ENCODE data around the gene MRPS27. TPM values are rescaled to one million over a fixed set of nuclear protein-coding genes. Genes with fewer than 3 reads are reported as not detected.

The MRPS27 gene
- total RNA-seq, 1 experiment from 2014 or later, result 88.6 TPM

- no peak for DNase-seq (ENCODE audit: low spot score)
- Histone ChIP-seq H3K9me3 (ENCODE audit: low read depth, low read length, poor library complexity, severe bottlenecking) (no peaks in the 10 kb centered on the region), H3K4me3 (ENCODE audit: low read depth, low read length, poor library complexity, severe bottlenecking) (no peak overlapping the region), H3K27me3 (replicated peaks; ENCODE audit: insufficient read depth, low read depth, low read length, poor library complexity) (no peaks in the 10 kb centered on the region), H3K27ac (ENCODE audit: low read depth, low read length, poor library complexity, severe bottlenecking) (no peak overlapping the region), H3K36me3 (ENCODE audit: insufficient read depth, low read length, poor library complexity, severe bottlenecking) (peaks cover 43% of the 10 kb centered on the region), H3K4me1 (ENCODE audit: insufficient read depth, low read length, poor library complexity, severe bottlenecking) (no peaks in the 10 kb centered on the region)
- intact Hi-C loops (cut with micrococcal nuclease; ENCODE audit: unreplicated experiment), result no loop called here
- BruUV-seq (replicated peaks), result no TSS peak
- TF ChIP-seq EZH2 (IDR thresholded peaks at IDR 0.05; ENCODE audit: borderline replicate concordance, low read depth, low read length, poor library complexity, severe bottlenecking) (no peak), CTCF (conservative IDR thresholded peaks at IDR 0.05; ENCODE audit: low read depth, low read length) (no peak)
- POLR2A ChIA-PET (ENCODE audit: low non-redundant PET), result no interaction called here
- CTCF ChIA-PET, result no interaction called here
Observed at GRCh38 chr5:72226950-72227349, 93.1 kb downstream of the MRPS27 start.

- DNase-seq (ENCODE audit: low spot score), result no peak
- ChIA-PET CTCF (no interaction called here), POLR2A (ENCODE audit: low non-redundant PET) (no interaction called here)
- Histone ChIP-seq H3K36me3 (ENCODE audit: insufficient read depth, low read length, poor library complexity, severe bottlenecking) (peaks cover 48% of the 10 kb centered on the region), H3K27ac (ENCODE audit: low read depth, low read length, poor library complexity, severe bottlenecking) (no peak overlapping the region), H3K4me3 (ENCODE audit: low read depth, low read length, poor library complexity, severe bottlenecking) (no peak overlapping the region), H3K9me3 (ENCODE audit: low read depth, low read length, poor library complexity, severe bottlenecking) (no peaks in the 10 kb centered on the region), H3K27me3 (replicated peaks; ENCODE audit: insufficient read depth, low read depth, low read length, poor library complexity) (no peaks in the 10 kb centered on the region), H3K4me1 (ENCODE audit: insufficient read depth, low read length, poor library complexity, severe bottlenecking) (no peaks in the 10 kb centered on the region)
- intact Hi-C loops (cut with micrococcal nuclease; ENCODE audit: unreplicated experiment), result no loop called here
- BruUV-seq (replicated peaks), result no TSS peak
- no peak for TF ChIP-seq CTCF (conservative IDR thresholded peaks at IDR 0.05; ENCODE audit: low read depth, low read length)
- TF ChIP-seq EZH2 (IDR thresholded peaks at IDR 0.05; ENCODE audit: borderline replicate concordance, low read depth, low read length, poor library complexity, severe bottlenecking), result no peak
Observed at GRCh38 chr5:72225741-72226140, 94.3 kb downstream of the MRPS27 start.

GRCh38 chr5:72224946-72225463 is 95.0 kb downstream of the MRPS27 start:
- Histone ChIP-seq H3K27me3 (replicated peaks; ENCODE audit: insufficient read depth, low read depth, low read length, poor library complexity) (no peaks in the 10 kb centered on the region), H3K4me1 (ENCODE audit: insufficient read depth, low read length, poor library complexity, severe bottlenecking) (no peaks in the 10 kb centered on the region), H3K4me3 (ENCODE audit: low read depth, low read length, poor library complexity, severe bottlenecking) (no peak overlapping the region), H3K9me3 (ENCODE audit: low read depth, low read length, poor library complexity, severe bottlenecking) (no peaks in the 10 kb centered on the region), H3K36me3 (ENCODE audit: insufficient read depth, low read length, poor library complexity, severe bottlenecking) (peaks cover 50% of the 10 kb centered on the region), H3K27ac (ENCODE audit: low read depth, low read length, poor library complexity, severe bottlenecking) (no peak overlapping the region)
- POLR2A ChIA-PET (ENCODE audit: low non-redundant PET), result no interaction called here
- no peak for DNase-seq (ENCODE audit: low spot score)
- CTCF ChIA-PET, result no interaction called here
- BruUV-seq (replicated peaks), result no TSS peak
- TF ChIP-seq CTCF (conservative IDR thresholded peaks at IDR 0.05; ENCODE audit: low read depth, low read length) (no peak), EZH2 (IDR thresholded peaks at IDR 0.05; ENCODE audit: borderline replicate concordance, low read depth, low read length, poor library complexity, severe bottlenecking) (no peak)
- intact Hi-C loops (cut with micrococcal nuclease; ENCODE audit: unreplicated experiment), result no loop called here

Data from A673 (cell line).